Neutrophil (primary cell): ENCODE data around the gene SAP30BP.

Source experiments
- H3K27ac ChIP-seq: fragments of 200-600 bp; sonication (generic); 2 replicates; pipeline ENCODE4 v1.5.1; 2016; ENCODE audit warnings: mild to moderate bottlenecking, moderate library complexity
- H3K27me3 ChIP-seq: fragments of 200-600 bp; sonication (generic); 2 replicates; pipeline ENCODE4 v1.6.0; 2016; ENCODE audit warnings: mild to moderate bottlenecking
- H3K36me3 ChIP-seq: fragments of 200-600 bp; sonication (generic); 2 replicates; pipeline ENCODE4 v1.5.1; 2017
- H3K4me1 ChIP-seq, 2 experiments: fragments of 200-600 bp in 1 of 2; sonication (generic) in 1 of 2; 1 replicate in 1 of 2; 2 replicates in 1 of 2; pipeline versions ENCODE4 v1.5.1 to v1.6.1; 2013 to 2016; ENCODE audit warnings: low read depth in 1 of 2, low read length in 1 of 2, mild to moderate bottlenecking in 1 of 2, moderate library complexity in 1 of 2; ENCODE audit not compliant: control insufficient read depth in 1 of 2, insufficient read depth in 1 of 2
- H3K4me3 ChIP-seq, 2 experiments: fragments of 200-600 bp in 1 of 2; sonication (generic) in 1 of 2; 1 replicate in 1 of 2; 2 replicates in 1 of 2; pipeline ENCODE4 v1.5.1; 2013 to 2016; ENCODE audit warnings: low read depth in 1 of 2, low read length in 1 of 2, mild to moderate bottlenecking in 1 of 2, moderate library complexity in 1 of 2
- H3K9me3 ChIP-seq: fragments of 200-600 bp; sonication (generic); 2 replicates; pipeline ENCODE4 v1.5.1; 2016
- TF ChIP-seq, protein P1 (sequence below): fragments of 200-600 bp; sonication (generic); IDR thresholded peaks from 2 replicates; pipeline ENCODE4 v1.5.1; 2016; ENCODE audit warnings: antibody characterized with exemption

Gene SAP30BP

GRCh38 chr17:75626496-75627038 is 40.6 kb upstream of the SAP30BP start:
- Histone ChIP-seq H3K4me3 (no peak overlapping the region), H3K27me3 (no peaks in the 10 kb centered on the region), H3K36me3 (peaks cover 92% of the 10 kb centered on the region), H3K4me1 (no peaks in the 10 kb centered on the region), H3K9me3 (no peaks in the 10 kb centered on the region), H3K27ac (no peak overlapping the region)
- TF ChIP-seq, protein P1, sequence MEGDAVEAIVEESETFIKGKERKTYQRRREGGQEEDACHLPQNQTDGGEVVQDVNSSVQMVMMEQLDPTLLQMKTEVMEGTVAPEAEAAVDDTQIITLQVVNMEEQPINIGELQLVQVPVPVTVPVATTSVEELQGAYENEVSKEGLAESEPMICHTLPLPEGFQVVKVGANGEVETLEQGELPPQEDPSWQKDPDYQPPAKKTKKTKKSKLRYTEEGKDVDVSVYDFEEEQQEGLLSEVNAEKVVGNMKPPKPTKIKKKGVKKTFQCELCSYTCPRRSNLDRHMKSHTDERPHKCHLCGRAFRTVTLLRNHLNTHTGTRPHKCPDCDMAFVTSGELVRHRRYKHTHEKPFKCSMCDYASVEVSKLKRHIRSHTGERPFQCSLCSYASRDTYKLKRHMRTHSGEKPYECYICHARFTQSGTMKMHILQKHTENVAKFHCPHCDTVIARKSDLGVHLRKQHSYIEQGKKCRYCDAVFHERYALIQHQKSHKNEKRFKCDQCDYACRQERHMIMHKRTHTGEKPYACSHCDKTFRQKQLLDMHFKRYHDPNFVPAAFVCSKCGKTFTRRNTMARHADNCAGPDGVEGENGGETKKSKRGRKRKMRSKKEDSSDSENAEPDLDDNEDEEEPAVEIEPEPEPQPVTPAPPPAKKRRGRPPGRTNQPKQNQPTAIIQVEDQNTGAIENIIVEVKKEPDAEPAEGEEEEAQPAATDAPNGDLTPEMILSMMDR: no peak

GRCh38 chr17:75627094-75627493 is 40.0 kb upstream of the SAP30BP start:
- no peaks in the 10 kb centered on the region for H3K4me1 ChIP-seq
- H3K27ac ChIP-seq: no peak overlapping the region
- no peaks in the 10 kb centered on the region for H3K27me3 ChIP-seq
- H3K4me3 ChIP-seq: no peak overlapping the region
- H3K9me3 ChIP-seq: no peaks in the 10 kb centered on the region
- peaks cover 86% of the 10 kb centered on the region for H3K36me3 ChIP-seq
- TF ChIP-seq, protein P1: no peak

DNA sequence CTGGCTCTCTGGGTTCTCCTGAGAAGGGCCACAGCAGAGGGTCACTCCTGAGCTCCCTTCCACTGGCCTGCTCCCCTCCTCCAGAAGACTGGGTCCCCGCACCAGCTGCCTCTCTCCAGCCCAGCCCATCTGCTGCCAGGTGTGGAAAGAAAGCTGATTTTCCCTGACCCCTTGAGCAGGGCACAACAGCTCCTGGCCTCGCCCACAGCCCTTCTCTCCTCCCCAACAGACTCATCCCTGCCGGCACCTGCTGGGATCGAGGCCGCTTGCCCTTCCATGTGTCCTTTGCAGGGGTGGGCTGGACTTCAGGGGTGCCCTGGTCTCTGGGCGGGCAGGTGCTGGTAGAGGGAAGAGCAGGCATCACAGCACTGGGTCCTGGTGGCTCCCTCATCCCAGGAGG is 38.7 kb upstream of the SAP30BP start:
- Histone ChIP-seq H3K4me3 (no peak overlapping the region), H3K4me1 (peaks cover 4 to 9% of the 10 kb centered on the region in 2 experiments), H3K36me3 (peaks cover 73% of the 10 kb centered on the region), H3K9me3 (no peaks in the 10 kb centered on the region), H3K27me3 (no peaks in the 10 kb centered on the region), H3K27ac (no peak overlapping the region)
- TF ChIP-seq, protein P1: no peak

DNA sequence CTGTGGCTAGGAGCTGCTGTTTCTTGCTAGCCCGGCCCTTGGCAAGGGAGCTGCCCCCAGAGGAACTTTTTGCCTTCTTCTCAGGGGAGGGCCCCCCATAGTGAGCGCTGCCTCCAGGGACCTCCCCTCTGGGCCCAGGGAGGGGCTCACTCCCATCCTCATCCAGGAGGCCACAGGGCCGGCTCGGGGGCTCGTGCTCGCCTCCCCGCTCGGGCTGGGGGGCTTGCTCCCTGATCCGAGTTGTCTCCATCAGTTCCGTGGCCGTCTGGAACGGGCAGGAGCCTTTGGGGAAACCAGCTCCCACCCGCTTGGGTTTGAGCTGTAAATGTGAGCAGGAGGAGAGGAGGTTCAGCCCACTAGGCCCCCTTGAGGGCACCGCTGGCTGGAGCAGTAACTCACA is 38.0 kb upstream of the SAP30BP start:
- Histone ChIP-seq H3K27ac (no peak overlapping the region), H3K4me3 (no peak overlapping the region), H3K36me3 (peaks cover 66% of the 10 kb centered on the region), H3K4me1 (peaks cover 4 to 13% of the 10 kb centered on the region in 2 experiments), H3K9me3 (no peaks in the 10 kb centered on the region), H3K27me3 (peaks cover 5% of the 10 kb centered on the region)
- TF ChIP-seq, protein P1: no peak

DNA sequence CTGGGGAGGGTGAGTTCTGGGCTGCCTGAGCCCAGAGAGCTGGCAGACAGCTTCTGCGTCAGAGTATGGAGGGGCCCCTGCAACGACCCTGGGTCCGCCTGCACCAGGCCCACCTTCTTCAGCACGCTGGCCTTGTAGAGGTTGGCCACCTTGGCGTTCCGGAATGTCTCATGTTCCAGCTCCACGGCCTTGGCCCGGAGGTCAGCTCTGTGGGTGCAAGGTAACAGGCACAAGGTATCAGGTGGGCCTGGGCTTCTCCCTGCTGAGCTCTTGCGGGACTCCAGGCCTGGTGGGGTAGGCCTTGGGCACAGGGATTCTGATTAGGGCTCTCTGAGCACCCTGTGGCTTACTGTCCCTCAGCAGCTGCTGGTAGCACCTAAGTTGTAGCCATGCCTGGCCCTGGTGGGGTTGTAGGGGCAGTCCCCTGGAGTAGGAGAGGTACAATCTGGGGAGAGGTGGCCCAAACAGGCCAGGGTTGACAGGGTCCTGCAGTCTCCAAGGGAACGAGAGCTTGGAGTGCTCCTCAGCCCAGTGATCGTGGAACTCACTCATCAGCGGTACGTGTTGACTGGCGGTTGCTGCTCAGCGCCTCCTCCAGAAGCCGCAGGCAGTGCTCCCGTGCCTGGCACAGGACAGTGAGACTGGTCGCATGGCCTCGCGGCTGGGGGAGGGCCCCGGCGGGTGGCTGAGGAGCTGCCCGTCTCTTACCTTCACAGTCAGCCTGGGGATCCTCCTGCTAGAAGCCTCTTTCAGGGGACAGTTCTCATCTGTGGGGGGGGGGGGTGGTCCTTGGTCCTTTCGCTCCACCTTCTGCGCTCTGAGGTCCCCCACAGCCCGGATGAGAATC is 36.8 kb upstream of the SAP30BP start:
- Histone ChIP-seq H3K36me3 (peaks cover 54% of the 10 kb centered on the region), H3K4me1 (peaks cover 4 to 13% of the 10 kb centered on the region in 2 experiments), H3K27me3 (peaks cover 6% of the 10 kb centered on the region), H3K27ac (no peak overlapping the region), H3K9me3 (no peaks in the 10 kb centered on the region), H3K4me3 (no peak overlapping the region)
- TF ChIP-seq, protein P1: no peak
